Endothelial cell of umbilical vein (primary cell): Measurements from ENCODE around the gene NSUN7. TPM values are rescaled to one million over a fixed set of nuclear protein-coding genes. Genes with fewer than 3 reads are reported as not detected.

Experiments
- BruUV-seq: library from RNA; stranded (reverse); fragments of 400-500 nt; replicated peaks from 2 replicates; lab custom pipeline; 2021; lab: Mats Ljungman, UMichigan
- CTCF ChIA-PET: fragments of 300-600, 350-600 bp; sonication (Branson Sonifier 250); formaldehyde crosslinking; loops from one replicate; lab custom pipeline; 2021; ENCODE audit warnings: antibody characterized with exemption, inconsistent platforms; lab: Charles Lee
- POLR2A ChIA-PET: fragments of 300-600, 350-600 bp; sonication (Branson Sonifier 250); formaldehyde crosslinking; loops from one replicate; lab custom pipeline; 2021; ENCODE audit warnings: antibody characterized with exemption, inconsistent platforms; lab: Charles Lee
- DNase-seq: peaks from one replicate; pipeline ENCODE4 v3.0.0-alpha.2; 2011; ENCODE audit warnings: low read depth, low spot score
- FAIRE-seq: peaks from 2 replicates; lab custom pipeline; 2011; peaks lifted over from hg19 to GRCh38; lab: Jason Lieb, UNC
- H2AFZ ChIP-seq: 2 replicates; pipeline ENCODE4 v1.6.0; 2012; ENCODE audit warnings: low read depth, low read length, control low read depth, inconsistent platforms
- H3K27ac ChIP-seq: 2 replicates; pipeline ENCODE4 v1.5.1; 2011; ENCODE audit warnings: low read depth, mild to moderate bottlenecking, control low read depth, low read length, moderate library complexity; ENCODE audit not compliant: insufficient read depth
- H3K27me3 ChIP-seq, 2 experiments: 2 replicates each; pipeline versions ENCODE4 v1.6.0 to v1.6.1; 2011; ENCODE audit warnings: low read length in 2 of 2, mixed read lengths in 1 of 2; ENCODE audit not compliant: control insufficient read depth in 2 of 2, insufficient read depth in 2 of 2
- H3K36me3 ChIP-seq, 2 experiments: 2 replicates in 1 of 2; 3 replicates in 1 of 2; pipeline ENCODE4 v1.5.1; 2011; ENCODE audit warnings: low read length in 2 of 2, mild to moderate bottlenecking in 1 of 2, moderate library complexity in 1 of 2; ENCODE audit not compliant: control insufficient read depth in 2 of 2, insufficient read depth in 2 of 2; ENCODE audit errors: extremely low read depth in 1 of 2
- H3K4me1 ChIP-seq: 3 replicates; pipeline ENCODE4 v1.5.1; 2011; ENCODE audit warnings: mild to moderate bottlenecking, low read length; ENCODE audit not compliant: control insufficient read depth, insufficient read depth; ENCODE audit errors: extremely low read depth
- H3K4me2 ChIP-seq: 2 replicates; pipeline ENCODE4 v1.6.1; 2011; ENCODE audit warnings: low read length, control low read depth, mixed read lengths; ENCODE audit not compliant: insufficient read depth
- H3K4me3 ChIP-seq, 3 experiments: fragments of 200-600 bp in 1 of 3; sonication (generic), shearing (Covaris generic) in 1 of 3; replicated peaks in 1 of 3; 2 replicates each; pipeline ENCODE4 v1.5.1; 2011 to 2016; ENCODE audit warnings: control low read depth in 3 of 3, low read length in 3 of 3, mild to moderate bottlenecking in 2 of 3, inconsistent platforms in 1 of 3, low read depth in 1 of 3, moderate library complexity in 1 of 3; ENCODE audit not compliant: insufficient read depth in 1 of 3
- H3K79me2 ChIP-seq: 2 replicates; pipeline ENCODE4 v1.6.0; 2012; ENCODE audit warnings: low read length, inconsistent platforms; ENCODE audit not compliant: control insufficient read depth, insufficient read depth
- H3K9ac ChIP-seq: replicated peaks from 2 replicates; pipeline ENCODE3; 2011; ENCODE audit warnings: low read length, control low read depth; ENCODE audit not compliant: insufficient read depth; ENCODE audit errors: extremely low read depth
- H3K9me1 ChIP-seq: replicated peaks from 3 replicates; pipeline ENCODE4 v1.6.0; 2011; ENCODE audit warnings: mild to moderate bottlenecking, low read length; ENCODE audit not compliant: control insufficient read depth, insufficient read depth; ENCODE audit errors: extremely low read depth
- H3K9me3 ChIP-seq: replicated peaks from 2 replicates; pipeline ENCODE4 v1.5.1; 2012; ENCODE audit warnings: low read length, inconsistent platforms; ENCODE audit not compliant: control insufficient read depth, insufficient read depth
- H4K20me1 ChIP-seq: replicated peaks from 2 replicates; pipeline ENCODE3; 2011; ENCODE audit warnings: mild to moderate bottlenecking, low read length; ENCODE audit not compliant: control insufficient read depth, insufficient read depth; ENCODE audit errors: extremely low read depth
- EZH2 ChIP-seq: IDR thresholded peaks from 2 replicates; pipeline ENCODE4 v1.6.1; 2012; ENCODE audit warnings: borderline replicate concordance, low read depth, mild to moderate bottlenecking, moderate library complexity, low read length, inconsistent platforms; ENCODE audit not compliant: severe bottlenecking
- FOS ChIP-seq: IDR thresholded peaks from 2 replicates; pipeline ENCODE4 v1.6.1; 2011; ENCODE audit warnings: mild to moderate bottlenecking, low read length, moderate library complexity, borderline replicate concordance; ENCODE audit not compliant: insufficient read depth
- GATA2 ChIP-seq: IDR thresholded peaks from 2 replicates; pipeline ENCODE4 v1.7.0; 2011; ENCODE audit warnings: low read depth, mild to moderate bottlenecking, moderate library complexity, mixed read lengths, low read length; ENCODE audit not compliant: insufficient read length, insufficient read depth
- JUN ChIP-seq: IDR thresholded peaks from 2 replicates; pipeline ENCODE4 v1.6.1; 2011; ENCODE audit warnings: borderline replicate concordance, low read depth; ENCODE audit not compliant: insufficient read length, insufficient read depth
- POLR2A ChIP-seq: IDR thresholded peaks from 2 replicates; pipeline ENCODE4 v1.6.1; 2012; ENCODE audit warnings: low read depth, mild to moderate bottlenecking, control low read depth, low read length
- POLR2AphosphoS5 ChIP-seq: IDR thresholded peaks from 2 replicates; pipeline ENCODE4 v1.6.1; 2012; ENCODE audit warnings: low read depth, mild to moderate bottlenecking, control low read depth, low read length, moderate library complexity; ENCODE audit not compliant: insufficient read depth
- dilution Hi-C: fragments of 300-500 bp; cut with MboI; formaldehyde crosslinking; loops from one replicate; pipeline ENCODE4 v1.15.0; 2019; ENCODE audit warnings: low sequenced_read_pairs; ENCODE audit not compliant: extremely low pct_ligation_motif_present
- intact Hi-C: fragments of 100-400 bp; cut with micrococcal nuclease; formaldehyde crosslinking; loops from one replicate; pipeline ENCODE4 v1.10.0; 2022
- polyA plus RNA-seq, 4 experiments: library from polyadenylated mRNA; depleted of rRNA in 3 of 4; stranded (reverse) in 3 of 4; unstranded in 1 of 4; fragments of >200 nt; gene quantifications; 2 replicates each; pipeline versions ENCODE4 v1.2.1 to v1.2.3, GENCODE V29; 2011 to 2012; ENCODE audit warnings: missing spikeins in 1 of 4
- total RNA-seq: library from RNA; stranded (reverse); gene quantifications from 2 replicates; pipeline ENCODE4 v1.2.3, GENCODE V29; 2021
- TF ChIP-seq, protein P1 (sequence below): IDR thresholded peaks from 2 replicates; pipeline ENCODE4 v1.6.1; 2011; ENCODE audit not compliant: insufficient read depth, insufficient read length
- TF ChIP-seq, protein P2 (sequence below), 2 donors: IDR thresholded peaks; 1 replicate in 1 of 2; 2 replicates in 1 of 2; pipeline ENCODE4 v1.5.1; 2011; ENCODE audit warnings: low read length in 2 of 2, mild to moderate bottlenecking in 2 of 2, moderate library complexity in 2 of 2, control low read depth in 1 of 2, inconsistent platforms in 1 of 2, low read depth in 1 of 2; ENCODE audit not compliant: insufficient read depth in 1 of 2; ENCODE audit errors: extremely low read depth in 1 of 2

NSUN7 gene
- total and polyA plus RNA-seq, 2 donors (not counting 3 experiments of a cell fraction or from before 2014, with no cell fraction given), result 0.03 to 0.20 TPM

- Histone ChIP-seq H3K36me3 (no peaks in the 10 kb centered on the region), H2AFZ (no peak overlapping the region), H3K9me3 (no peaks in the 10 kb centered on the region), H3K79me2 (no peaks in the 10 kb centered on the region), H3K4me1 (no peaks in the 10 kb centered on the region), H3K27ac (no peak overlapping the region), H3K9ac (no peak overlapping the region), H3K4me3 (no peak overlapping the region), H3K4me2 (no peak overlapping the region), H3K9me1 (no peaks in the 10 kb centered on the region), H4K20me1 (no peaks in the 10 kb centered on the region), H3K27me3 (no peaks in the 10 kb centered on the region)
- dilution Hi-C loops (no loop called here), intact Hi-C loops (no loop called here)
- no TSS peak for BruUV-seq
- no peak for TF ChIP-seq GATA2
- no peak for TF ChIP-seq FOS
- TF ChIP-seq, protein P1, sequence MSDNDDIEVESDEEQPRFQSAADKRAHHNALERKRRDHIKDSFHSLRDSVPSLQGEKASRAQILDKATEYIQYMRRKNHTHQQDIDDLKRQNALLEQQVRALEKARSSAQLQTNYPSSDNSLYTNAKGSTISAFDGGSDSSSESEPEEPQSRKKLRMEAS, result no peak
- TF ChIP-seq EZH2, result no peak
- TF ChIP-seq, protein P2, sequence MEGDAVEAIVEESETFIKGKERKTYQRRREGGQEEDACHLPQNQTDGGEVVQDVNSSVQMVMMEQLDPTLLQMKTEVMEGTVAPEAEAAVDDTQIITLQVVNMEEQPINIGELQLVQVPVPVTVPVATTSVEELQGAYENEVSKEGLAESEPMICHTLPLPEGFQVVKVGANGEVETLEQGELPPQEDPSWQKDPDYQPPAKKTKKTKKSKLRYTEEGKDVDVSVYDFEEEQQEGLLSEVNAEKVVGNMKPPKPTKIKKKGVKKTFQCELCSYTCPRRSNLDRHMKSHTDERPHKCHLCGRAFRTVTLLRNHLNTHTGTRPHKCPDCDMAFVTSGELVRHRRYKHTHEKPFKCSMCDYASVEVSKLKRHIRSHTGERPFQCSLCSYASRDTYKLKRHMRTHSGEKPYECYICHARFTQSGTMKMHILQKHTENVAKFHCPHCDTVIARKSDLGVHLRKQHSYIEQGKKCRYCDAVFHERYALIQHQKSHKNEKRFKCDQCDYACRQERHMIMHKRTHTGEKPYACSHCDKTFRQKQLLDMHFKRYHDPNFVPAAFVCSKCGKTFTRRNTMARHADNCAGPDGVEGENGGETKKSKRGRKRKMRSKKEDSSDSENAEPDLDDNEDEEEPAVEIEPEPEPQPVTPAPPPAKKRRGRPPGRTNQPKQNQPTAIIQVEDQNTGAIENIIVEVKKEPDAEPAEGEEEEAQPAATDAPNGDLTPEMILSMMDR (IDR thresholded peaks at IDR 0.05; ENCODE audit: extremely low read depth in 1 of 2, insufficient read depth in 1 of 2, low read depth in 1 of 2, low read length in 2 of 2), result no peak
- no peak for TF ChIP-seq POLR2A
- TF ChIP-seq JUN, result no peak
- no peak for TF ChIP-seq POLR2AphosphoS5
- no peak for DNase-seq
- CTCF ChIA-PET, result no interaction called here
- POLR2A ChIA-PET, result no interaction called here
- FAIRE-seq, result no peak
Measured at GRCh38 chr4:40800064-40800463, 50.3 kb downstream of the NSUN7 start.
